HG02759 (cell line): Measurements from ENCODE around the gene PODNL1.

Experiments
- ATAC-seq: cut with Tn5 transposase; IDR thresholded peaks from one replicate; pipeline ENCODE4 v1.9.1; 2021; ENCODE audit warnings: mild to moderate bottlenecking, moderate library complexity; ENCODE audit not compliant: unreplicated experiment

The PODNL1 gene

GRCh38 chr19:13938301-13939064, at the start of gene PODNL1:
TSS of gene PODNL1 (minus strand) at chr19:13938417. CDS start at chr19:13938181, 236 bp downstream.
- no peak for ATAC-seq

GRCh38 chr19:13987101-13987890, 49.1 kb upstream of the PODNL1 start:
- no peak for ATAC-seq

GRCh38 chr19:13986348-13986904, 48.2 kb upstream of the PODNL1 start:
- peak; percentile 85 for ATAC-seq

- ATAC-seq: peak; percentile 21
Measured at GRCh38 chr19:13985771-13986347, 47.6 kb upstream of the PODNL1 start.

GRCh38 chr19:13984875-13985741, 46.9 kb upstream of the PODNL1 start:
- no peak for ATAC-seq

- no peak for ATAC-seq
Measured at GRCh38 chr19:13984186-13984585, 46.0 kb upstream of the PODNL1 start.

GRCh38 chr19:13983213-13983889, 45.1 kb upstream of the PODNL1 start:
- no peak for ATAC-seq

- ATAC-seq: no peak
Measured at GRCh38 chr19:13982773-13983172, 44.6 kb upstream of the PODNL1 start.

- ATAC-seq: no peak
Measured at GRCh38 chr19:13981988-13982501, 43.8 kb upstream of the PODNL1 start.

GRCh38 chr19:13981467-13981866, 43.2 kb upstream of the PODNL1 start:
- no peak for ATAC-seq

GRCh38 chr19:13981021-13981420, 42.8 kb upstream of the PODNL1 start:
- no peak for ATAC-seq

GRCh38 chr19:13980340-13980739, 42.1 kb upstream of the PODNL1 start:
- ATAC-seq: no peak

- no peak for ATAC-seq
Measured at GRCh38 chr19:13979686-13980085, 41.5 kb upstream of the PODNL1 start.

GRCh38 chr19:13979244-13979615, 41.0 kb upstream of the PODNL1 start:
- no peak for ATAC-seq

GRCh38 chr19:13978351-13979243, 40.4 kb upstream of the PODNL1 start:
- no peak for ATAC-seq

- no peak for ATAC-seq
Measured at GRCh38 chr19:13977803-13978202, 39.6 kb upstream of the PODNL1 start.

- no peak for ATAC-seq
Measured at GRCh38 chr19:13976446-13976845, 38.2 kb upstream of the PODNL1 start.

GRCh38 chr19:13975870-13976269, 37.7 kb upstream of the PODNL1 start:
- no peak for ATAC-seq

GRCh38 chr19:13974073-13974472, 35.9 kb upstream of the PODNL1 start:
- ATAC-seq: no peak
